HG03097 (cell line): Measurements from ENCODE around the gene DAPK1.

Experiments used
- ATAC-seq: cut with Tn5 transposase; IDR thresholded peaks from one replicate; pipeline ENCODE4 v1.9.1; 2021; ENCODE audit not compliant: unreplicated experiment, low FRiP score

Gene DAPK1

GRCh38 chr9:87607859-87608258, 110.2 kb downstream of the DAPK1 start:
- ATAC-seq = no peak

GRCh38 chr9:87609002-87609401, 111.3 kb downstream of the DAPK1 start:
- ATAC-seq = no peak

GRCh38 chr9:87609486-87609885, 111.8 kb downstream of the DAPK1 start:
- no peak for ATAC-seq

GRCh38 chr9:87610200-87611155, 112.8 kb downstream of the DAPK1 start:
- no peak for ATAC-seq

- ATAC-seq = no peak
Observed at GRCh38 chr9:87611776-87612175, 114.1 kb downstream of the DAPK1 start.

GRCh38 chr9:87612536-87612935, 114.9 kb downstream of the DAPK1 start:
- ATAC-seq = no peak

GRCh38 chr9:87613265-87614111, 115.8 kb downstream of the DAPK1 start:
- no peak for ATAC-seq

- no peak for ATAC-seq
Observed at GRCh38 chr9:87614397-87614796, 116.7 kb downstream of the DAPK1 start.

- ATAC-seq = no peak
Observed at GRCh38 chr9:87615136-87615535, 117.5 kb downstream of the DAPK1 start.

GRCh38 chr9:87615547-87616148, 118.0 kb downstream of the DAPK1 start:
- ATAC-seq = no peak

GRCh38 chr9:87618226-87618625, 120.6 kb downstream of the DAPK1 start:
- no peak for ATAC-seq

- no peak for ATAC-seq
Observed at GRCh38 chr9:87618931-87619330, 121.3 kb downstream of the DAPK1 start.

GRCh38 chr9:87619346-87619745, 121.7 kb downstream of the DAPK1 start:
- ATAC-seq = no peak

GRCh38 chr9:87620731-87621322, 123.2 kb downstream of the DAPK1 start:
- ATAC-seq = no peak

- no peak for ATAC-seq
Observed at GRCh38 chr9:87622098-87622497, 124.4 kb downstream of the DAPK1 start.

GRCh38 chr9:87622923-87623322, 125.3 kb downstream of the DAPK1 start:
- ATAC-seq = no peak

- no peak for ATAC-seq
Observed at GRCh38 chr9:87628346-87628745, 130.7 kb downstream of the DAPK1 start.

GRCh38 chr9:87629104-87629503, 131.4 kb downstream of the DAPK1 start:
- ATAC-seq = no peak

- no peak for ATAC-seq
Observed at GRCh38 chr9:87630266-87630665, 132.6 kb downstream of the DAPK1 start.

GRCh38 chr9:87630846-87631245, 133.2 kb downstream of the DAPK1 start:
- ATAC-seq = no peak
